ENCODE data around the gene CAB39L. TPM values are rescaled to one million over a fixed set of nuclear protein-coding genes. Genes with fewer than 3 reads are reported as not detected.

The CAB39L gene
- total RNA-seq, 1 donor from 2014 or later = 13.2 TPM

DNA sequence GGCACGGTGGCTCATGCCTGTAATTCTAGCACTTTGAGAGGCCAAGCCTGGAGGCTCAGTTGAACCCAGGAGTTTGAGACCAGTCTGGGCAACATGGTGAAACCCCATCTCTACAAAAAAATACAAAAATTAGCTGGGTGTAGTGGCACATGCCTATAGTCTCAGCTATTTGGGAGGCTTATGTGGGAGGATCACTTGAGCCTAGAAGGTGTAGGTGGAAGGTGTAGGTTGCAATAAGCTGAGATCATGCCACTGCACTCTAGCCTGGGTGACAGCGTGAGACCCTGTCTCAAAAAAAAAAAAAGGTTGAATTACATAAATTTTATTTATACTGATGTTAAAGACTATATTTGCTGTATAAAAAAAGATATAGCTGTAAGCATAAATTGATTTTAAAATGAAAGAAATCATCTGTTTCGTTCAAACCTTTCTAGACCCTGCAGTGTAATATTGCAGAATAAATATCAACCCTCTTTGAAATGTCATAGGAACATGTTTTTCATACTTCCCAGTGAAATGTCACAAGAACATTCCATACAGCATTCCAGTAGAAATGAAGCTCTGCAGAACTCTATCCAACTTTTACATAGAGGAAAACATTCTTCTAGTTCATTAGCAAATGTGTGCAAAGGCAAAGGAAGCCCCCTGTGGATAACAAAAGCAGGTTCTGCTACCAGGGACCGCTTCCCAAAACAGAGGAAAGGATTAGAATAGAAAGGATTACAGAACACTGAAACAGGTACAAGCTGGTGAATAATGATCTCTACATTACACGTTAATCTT, 76.0 kb downstream of the CAB39L start:
- Histone ChIP-seq H3K79me2 (ENCODE audit: insufficient read depth, low read length) (no peaks in the 10 kb centered on the region), H3K9me3 (ENCODE audit: insufficient read depth, low read depth, low read length) (no peaks in the 10 kb centered on the region), H3K9ac (ENCODE audit: low read length) (no peak overlapping the region), H3K27ac (ENCODE audit: low read depth, low read length) (no peak overlapping the region), H3K27me3 (ENCODE audit: insufficient read depth, low read length) (no peaks in the 10 kb centered on the region), H3K36me3 (ENCODE audit: insufficient read depth, low read length) (no peaks in the 10 kb centered on the region), H3K4me3 (ENCODE audit: insufficient read depth, low read depth, low read length) (no peak overlapping the region), H4K20me1 (ENCODE audit: insufficient read depth, low read length) (no peaks in the 10 kb centered on the region), H3K4me2 (ENCODE audit: low read length) (no peak overlapping the region), H2AFZ (ENCODE audit: low read depth, low read length) (no peak overlapping the region), H3K4me1 (ENCODE audit: insufficient read depth, low read length) (peaks cover 8% of the 10 kb centered on the region)
- Mint-ChIP-seq H3K4me3 (ENCODE audit: unreplicated experiment) (no peak overlapping the region), H3K4me1 (ENCODE audit: low read depth, unreplicated experiment) (peaks cover 16% of the 10 kb centered on the region), H3K27ac (ENCODE audit: unreplicated experiment) (peak overlapping the region; percentile 10), H3K36me3 (ENCODE audit: low read depth, unreplicated experiment) (peaks cover 5% of the 10 kb centered on the region), H3K27me3 (ENCODE audit: low read depth, unreplicated experiment) (no peaks in the 10 kb centered on the region), H3K9me3 (ENCODE audit: unreplicated experiment) (peaks cover 2% of the 10 kb centered on the region)
- TF ChIP-seq EZH2 (IDR thresholded peaks at IDR 0.05; ENCODE audit: insufficient read depth, low read length) = no peak
- TF ChIP-seq, protein P1, sequence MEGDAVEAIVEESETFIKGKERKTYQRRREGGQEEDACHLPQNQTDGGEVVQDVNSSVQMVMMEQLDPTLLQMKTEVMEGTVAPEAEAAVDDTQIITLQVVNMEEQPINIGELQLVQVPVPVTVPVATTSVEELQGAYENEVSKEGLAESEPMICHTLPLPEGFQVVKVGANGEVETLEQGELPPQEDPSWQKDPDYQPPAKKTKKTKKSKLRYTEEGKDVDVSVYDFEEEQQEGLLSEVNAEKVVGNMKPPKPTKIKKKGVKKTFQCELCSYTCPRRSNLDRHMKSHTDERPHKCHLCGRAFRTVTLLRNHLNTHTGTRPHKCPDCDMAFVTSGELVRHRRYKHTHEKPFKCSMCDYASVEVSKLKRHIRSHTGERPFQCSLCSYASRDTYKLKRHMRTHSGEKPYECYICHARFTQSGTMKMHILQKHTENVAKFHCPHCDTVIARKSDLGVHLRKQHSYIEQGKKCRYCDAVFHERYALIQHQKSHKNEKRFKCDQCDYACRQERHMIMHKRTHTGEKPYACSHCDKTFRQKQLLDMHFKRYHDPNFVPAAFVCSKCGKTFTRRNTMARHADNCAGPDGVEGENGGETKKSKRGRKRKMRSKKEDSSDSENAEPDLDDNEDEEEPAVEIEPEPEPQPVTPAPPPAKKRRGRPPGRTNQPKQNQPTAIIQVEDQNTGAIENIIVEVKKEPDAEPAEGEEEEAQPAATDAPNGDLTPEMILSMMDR (IDR thresholded peaks at IDR 0.05; ENCODE audit: insufficient read depth, low read depth, low read length) = no peak
- FAIRE-seq = peak; percentile 87
- peak; percentile 18 for DNase-seq (ENCODE audit: low read depth)

DNA sequence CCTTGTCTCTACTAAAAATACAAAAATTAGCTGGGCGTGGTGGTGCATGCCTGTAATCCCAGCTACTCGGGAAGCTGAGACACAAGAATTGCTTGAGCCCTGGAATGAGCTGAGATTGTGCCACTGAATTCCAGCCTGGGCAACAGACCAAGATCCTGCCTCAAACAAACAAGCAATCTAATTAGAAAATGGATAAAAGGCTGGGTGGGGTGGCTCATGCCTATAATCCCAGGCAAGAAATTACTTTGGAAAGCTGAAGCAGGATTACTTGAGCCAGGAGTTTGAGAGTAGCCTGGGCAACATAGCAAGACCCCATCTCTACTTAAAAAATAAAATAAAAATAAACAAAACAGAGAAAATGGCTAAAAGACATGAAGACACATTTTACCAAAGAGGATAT, 77.0 kb downstream of the CAB39L start:
- H3K4me1 Mint-ChIP-seq (ENCODE audit: low read depth, unreplicated experiment) = peaks cover 9% of the 10 kb centered on the region
- Histone ChIP-seq H4K20me1 (ENCODE audit: insufficient read depth, low read length) (no peaks in the 10 kb centered on the region), H2AFZ (ENCODE audit: low read depth, low read length) (no peak overlapping the region), H3K4me3 (ENCODE audit: insufficient read depth, low read depth, low read length) (no peak overlapping the region), H3K4me1 (ENCODE audit: insufficient read depth, low read length) (peaks cover 1% of the 10 kb centered on the region), H3K36me3 (ENCODE audit: insufficient read depth, low read length) (no peaks in the 10 kb centered on the region), H3K4me2 (ENCODE audit: low read length) (no peak overlapping the region), H3K79me2 (ENCODE audit: insufficient read depth, low read length) (no peaks in the 10 kb centered on the region), H3K9me3 (ENCODE audit: insufficient read depth, low read depth, low read length) (no peaks in the 10 kb centered on the region), H3K27ac (ENCODE audit: low read depth, low read length) (no peak overlapping the region), H3K9ac (ENCODE audit: low read length) (no peak overlapping the region), H3K27me3 (ENCODE audit: insufficient read depth, low read length) (no peaks in the 10 kb centered on the region)
- peaks cover 5% of the 10 kb centered on the region for H3K36me3 Mint-ChIP-seq (ENCODE audit: low read depth, unreplicated experiment)
- H3K9me3 Mint-ChIP-seq (ENCODE audit: unreplicated experiment) = peaks cover 2% of the 10 kb centered on the region
- H3K27me3 Mint-ChIP-seq (ENCODE audit: low read depth, unreplicated experiment) = no peaks in the 10 kb centered on the region
- H3K27ac Mint-ChIP-seq (ENCODE audit: unreplicated experiment) = no peak overlapping the region
- DNase-seq (ENCODE audit: low read depth) = peak; percentile 16
- FAIRE-seq = no peak
- TF ChIP-seq EZH2 (IDR thresholded peaks at IDR 0.05; ENCODE audit: insufficient read depth, low read length) = no peak
- TF ChIP-seq, protein P1 (IDR thresholded peaks at IDR 0.05; ENCODE audit: insufficient read depth, low read depth, low read length) = no peak
- no peak overlapping the region for H3K4me3 Mint-ChIP-seq (ENCODE audit: unreplicated experiment)

GRCh38 chr13:49357694-49358093, 86.2 kb downstream of the CAB39L start:
- TF ChIP-seq, protein P1 (IDR thresholded peaks at IDR 0.05; ENCODE audit: insufficient read depth, low read depth, low read length) = no peak
- no peak for TF ChIP-seq EZH2 (IDR thresholded peaks at IDR 0.05; ENCODE audit: insufficient read depth, low read length)

More at GRCh38 chr13:49357694-49358093, 86.2 kb downstream of the CAB39L start:
- Mint-ChIP-seq H3K4me3 (ENCODE audit: unreplicated experiment) (no peak overlapping the region), H3K27ac (ENCODE audit: unreplicated experiment) (peak overlapping the region; percentile 88), H3K36me3 (ENCODE audit: low read depth, unreplicated experiment) (peaks cover 4% of the 10 kb centered on the region), H3K4me1 (ENCODE audit: low read depth, unreplicated experiment) (peaks cover 12% of the 10 kb centered on the region), H3K9me3 (ENCODE audit: unreplicated experiment) (peaks cover 11% of the 10 kb centered on the region), H3K27me3 (ENCODE audit: low read depth, unreplicated experiment) (no peaks in the 10 kb centered on the region)
- H3K27me3 ChIP-seq (ENCODE audit: insufficient read depth, low read length) = no peaks in the 10 kb centered on the region
- peak overlapping the region; percentile 40 for H2AFZ ChIP-seq (ENCODE audit: low read depth, low read length)
- H3K36me3 ChIP-seq (ENCODE audit: insufficient read depth, low read length) = no peaks in the 10 kb centered on the region
- peaks cover 2% of the 10 kb centered on the region for H3K9me3 ChIP-seq (ENCODE audit: insufficient read depth, low read depth, low read length)
- H4K20me1 ChIP-seq (ENCODE audit: insufficient read depth, low read length) = no peaks in the 10 kb centered on the region
- H3K79me2 ChIP-seq (ENCODE audit: insufficient read depth, low read length) = no peaks in the 10 kb centered on the region
- FAIRE-seq = peak; percentile 92
- peak overlapping the region; percentile 96 for H3K27ac ChIP-seq (ENCODE audit: low read depth, low read length)
- no peak overlapping the region for H3K4me3 ChIP-seq (ENCODE audit: insufficient read depth, low read depth, low read length)
- peak overlapping the region; percentile 58 for H3K4me2 ChIP-seq (ENCODE audit: low read length)
- H3K9ac ChIP-seq (ENCODE audit: low read length) = peak overlapping the region; percentile 34
- DNase-seq (ENCODE audit: low read depth) = peak; percentile 78
- peaks cover 20% of the 10 kb centered on the region for H3K4me1 ChIP-seq (ENCODE audit: insufficient read depth, low read length)

Data from astrocyte (in vitro differentiated cells and primary cell).